Renal cortex interstitium (tissue), 11 donors: ENCODE data around the gene SLC17A9. TPM values are rescaled to one million over a fixed set of nuclear protein-coding genes. Genes with fewer than 3 reads are reported as not detected.
A peak's percentile ranks its signal among the peaks of the same experiment; 100 is the strongest.

ENCODE experiments used
- DNase-seq, 11 donors: peaks; one replicate each; pipeline ENCODE4 v3.0.0-alpha.2; 2013; ENCODE audit warnings: low read depth in 9 of 11, low spot score in 4 of 11; ENCODE audit errors: extremely low read depth in 1 of 11
- polyA plus RNA-seq, 3 donors: library from polyadenylated mRNA; unstranded; fragments of 120-200 nt; gene quantifications; one replicate each; pipeline ENCODE4 v1.2.1, GENCODE V29; 2013; ENCODE audit not compliant: insufficient read length in 3 of 3

The SLC17A9 gene
- polyA plus RNA-seq, 3 donors = 1.0 to 2.6 (median 2.0) TPM

- DNase-seq = no peak
Observed at GRCh38 chr20:62975251-62975760, 22.8 kb downstream of the SLC17A9 start.

- DNase-seq = no peak
Observed at GRCh38 chr20:62975812-62976508, 23.5 kb downstream of the SLC17A9 start.

GRCh38 chr20:62976886-62977285, 24.4 kb downstream of the SLC17A9 start:
- no peak for DNase-seq

GRCh38 chr20:62977613-62978560, 25.4 kb downstream of the SLC17A9 start:
- no peak for DNase-seq

- no peak for DNase-seq
Observed at GRCh38 chr20:62978561-62978943, 26.0 kb downstream of the SLC17A9 start.

GRCh38 chr20:62979310-62979709, 26.8 kb downstream of the SLC17A9 start:
- no peak for DNase-seq

GRCh38 chr20:62979876-62980373, 27.4 kb downstream of the SLC17A9 start:
- DNase-seq = no peak

- no peak for DNase-seq
Observed at GRCh38 chr20:62980380-62980960, 28.0 kb downstream of the SLC17A9 start.

GRCh38 chr20:62980970-62981369, 28.5 kb downstream of the SLC17A9 start:
- peak in 3 of 11 donors; percentile 20 to 37 (median 24) for DNase-seq

- DNase-seq = no peak
Observed at GRCh38 chr20:62982124-62983075, 29.9 kb downstream of the SLC17A9 start.

GRCh38 chr20:62983210-62983609, 30.7 kb downstream of the SLC17A9 start:
- DNase-seq = no peak

- no peak for DNase-seq
Observed at GRCh38 chr20:62984666-62985443, 32.3 kb downstream of the SLC17A9 start.

GRCh38 chr20:62985444-62985778, 32.9 kb downstream of the SLC17A9 start:
- no peak for DNase-seq

GRCh38 chr20:62986257-62986800, 33.8 kb downstream of the SLC17A9 start:
- no peak for DNase-seq

GRCh38 chr20:62987114-62987513, 34.6 kb downstream of the SLC17A9 start:
- DNase-seq = no peak

- DNase-seq = no peak
Observed at GRCh38 chr20:62989201-62989601, 36.7 kb downstream of the SLC17A9 start.

GRCh38 chr20:62990306-62990825, 37.9 kb downstream of the SLC17A9 start:
- no peak for DNase-seq
